ENCODE measurements around the gene CEP43.

Gene CEP43

GRCh38 chr6:166999145-166999883, at the start of gene CEP43:
CEP43 (plus strand) TSS chr6:166999397; CDS start chr6:166999413, 16 bp downstream.
- peak; percentile 89 for DNase-seq

GRCh38 chr6:166949528-166950442, 49.4 kb upstream of the CEP43 start:
- DNase-seq = no peak

GRCh38 chr6:166950443-166950821, 48.8 kb upstream of the CEP43 start:
- no peak for DNase-seq

DNA sequence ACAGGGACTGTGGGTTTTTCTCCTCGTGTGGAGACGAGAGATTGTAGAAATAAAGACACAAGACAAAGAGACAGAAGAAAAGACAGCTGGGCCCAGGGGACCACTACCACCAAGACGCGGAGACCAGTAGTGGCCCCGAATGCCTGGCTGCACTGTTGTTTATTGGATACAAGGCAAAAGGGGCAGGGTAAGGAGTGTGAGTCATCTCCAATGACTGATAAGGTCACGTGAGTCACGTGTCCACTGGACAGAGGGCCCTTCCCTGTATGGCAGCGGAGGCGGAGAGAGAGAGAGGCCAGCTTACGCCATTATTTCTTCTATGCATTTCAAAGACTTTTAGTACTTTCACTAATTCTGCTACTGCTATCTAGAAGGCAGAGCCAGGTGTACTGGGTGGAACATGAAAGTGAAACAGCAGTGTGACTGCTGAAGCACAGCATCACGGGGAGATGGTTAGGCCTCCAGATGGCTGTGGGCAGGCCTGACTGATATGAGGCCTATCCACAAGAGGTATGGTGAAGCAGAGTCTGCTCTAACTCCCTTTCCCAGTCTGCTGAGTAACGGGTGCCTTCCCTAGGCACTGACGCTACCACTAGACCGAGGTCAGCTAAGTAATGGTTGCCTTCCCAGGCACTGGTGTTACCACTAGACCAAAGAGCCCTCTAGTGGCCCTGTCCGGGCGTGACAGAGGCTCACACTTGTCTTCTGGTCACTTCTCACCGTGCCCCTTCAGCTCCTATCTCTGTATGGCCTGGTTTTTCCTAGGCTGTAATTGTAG, 48.1 kb upstream of the CEP43 start:
- DNase-seq = peak; percentile 67

- no peak for DNase-seq
Observed at GRCh38 chr6:166951670-166952060, 47.5 kb upstream of the CEP43 start.

GRCh38 chr6:166952121-166952520, 47.1 kb upstream of the CEP43 start:
- DNase-seq = no peak

DNA sequence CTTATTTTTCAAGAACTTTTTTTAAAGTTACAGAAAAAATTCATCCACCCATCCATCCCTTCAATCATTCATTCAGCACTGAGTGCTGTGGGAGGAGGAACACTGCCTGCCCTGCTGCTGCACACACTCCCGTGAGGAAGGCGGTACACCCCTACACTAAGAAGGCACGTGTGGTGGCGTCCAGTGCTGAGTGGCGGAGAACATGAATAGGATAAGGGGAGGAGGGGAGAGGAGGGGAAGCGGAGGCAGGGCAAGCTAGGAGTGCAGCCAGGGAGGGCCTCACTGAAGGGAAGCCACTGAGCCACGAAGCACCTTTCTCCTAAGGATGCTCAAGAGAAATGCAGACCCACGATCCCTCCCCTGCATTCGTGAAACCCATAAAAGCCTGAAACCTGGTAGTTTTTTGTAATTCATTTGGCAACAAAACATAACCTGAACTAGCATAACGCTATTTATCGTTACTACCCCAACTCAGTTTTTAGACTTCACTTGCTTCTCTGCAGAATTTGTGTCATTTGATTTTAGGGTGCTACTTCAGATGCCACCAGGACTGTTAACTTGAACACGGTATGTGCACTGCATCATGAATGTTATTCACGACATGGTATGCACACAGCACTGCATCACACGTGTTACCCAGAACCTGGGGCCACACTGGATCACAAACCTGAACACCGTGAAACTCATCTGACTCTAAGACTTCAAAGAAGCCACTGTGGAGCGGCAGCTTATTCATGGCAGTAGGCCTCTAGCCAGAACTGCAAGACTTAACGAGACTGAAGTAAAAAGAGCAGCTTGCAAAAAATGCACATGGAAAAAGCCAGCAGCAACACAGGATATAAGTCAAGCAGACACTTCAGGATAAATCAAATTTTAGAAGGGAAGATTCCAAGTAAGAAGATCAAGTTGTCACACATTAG, 46.4 kb upstream of the CEP43 start:
- no peak for DNase-seq

GRCh38 chr6:166954118-166954713, 45.0 kb upstream of the CEP43 start:
- no peak for DNase-seq

DNA sequence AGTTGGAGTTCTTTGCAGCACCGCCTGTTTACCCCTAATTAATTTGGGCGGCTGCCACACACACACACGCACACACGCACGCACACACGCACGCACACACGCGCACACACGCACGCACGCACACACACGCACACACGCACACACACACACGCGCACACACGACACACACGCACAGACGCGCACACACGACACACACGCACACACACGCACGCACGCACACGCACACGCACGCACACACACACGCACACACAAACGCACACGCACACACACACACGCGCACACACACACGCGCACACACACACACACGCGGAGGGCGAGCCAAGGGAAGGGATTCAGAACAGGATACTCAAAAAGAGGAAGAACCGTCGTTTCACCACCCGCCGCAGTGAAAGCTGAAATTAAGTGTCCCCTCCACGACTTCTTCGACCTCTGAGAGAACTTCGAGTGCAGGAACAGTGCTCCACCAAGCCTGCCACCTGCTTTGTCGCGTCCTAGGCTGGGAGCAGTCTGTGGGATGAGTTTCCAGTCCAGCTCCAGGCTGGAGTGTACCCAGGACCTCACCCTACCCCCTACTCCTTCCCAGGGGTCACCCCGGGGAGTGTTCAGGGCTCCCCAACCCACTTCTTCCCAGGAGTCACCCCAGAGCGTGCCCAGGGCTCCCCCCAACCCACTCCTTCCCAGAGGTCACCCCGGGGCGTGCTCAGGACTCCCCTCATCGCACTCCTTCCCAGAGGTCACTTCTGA, 43.9 kb upstream of the CEP43 start:
- DNase-seq = no peak

DNA sequence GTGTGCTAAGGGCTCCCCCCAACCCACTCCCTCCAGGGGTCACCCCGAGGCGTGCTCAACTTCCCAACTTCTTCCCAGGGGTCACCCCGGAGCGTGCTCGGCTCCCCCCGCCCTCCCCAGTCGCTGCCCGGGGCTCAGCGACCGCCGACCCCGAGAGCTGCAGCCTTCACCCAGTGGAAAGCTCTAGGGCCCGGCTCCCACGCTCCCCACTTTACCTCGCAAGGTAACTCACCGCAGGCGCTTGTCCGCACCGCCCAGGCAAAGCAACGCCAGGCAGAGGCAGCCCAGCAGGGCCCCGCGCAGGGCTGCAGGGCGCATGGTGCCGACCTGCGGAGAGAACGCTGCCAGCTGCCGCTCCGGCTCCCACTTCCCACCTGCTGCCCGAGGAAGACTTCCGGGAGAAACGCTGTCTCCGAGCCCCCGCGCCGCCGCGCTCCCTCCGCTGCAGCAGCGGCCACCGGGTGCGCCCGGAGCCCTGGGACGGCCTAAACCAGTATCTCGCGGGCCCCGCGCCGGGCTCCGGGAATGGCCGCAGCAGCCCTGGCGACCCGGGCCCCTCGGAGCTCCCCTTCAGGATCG, 43.2 kb upstream of the CEP43 start:
- no peak for DNase-seq

DNA sequence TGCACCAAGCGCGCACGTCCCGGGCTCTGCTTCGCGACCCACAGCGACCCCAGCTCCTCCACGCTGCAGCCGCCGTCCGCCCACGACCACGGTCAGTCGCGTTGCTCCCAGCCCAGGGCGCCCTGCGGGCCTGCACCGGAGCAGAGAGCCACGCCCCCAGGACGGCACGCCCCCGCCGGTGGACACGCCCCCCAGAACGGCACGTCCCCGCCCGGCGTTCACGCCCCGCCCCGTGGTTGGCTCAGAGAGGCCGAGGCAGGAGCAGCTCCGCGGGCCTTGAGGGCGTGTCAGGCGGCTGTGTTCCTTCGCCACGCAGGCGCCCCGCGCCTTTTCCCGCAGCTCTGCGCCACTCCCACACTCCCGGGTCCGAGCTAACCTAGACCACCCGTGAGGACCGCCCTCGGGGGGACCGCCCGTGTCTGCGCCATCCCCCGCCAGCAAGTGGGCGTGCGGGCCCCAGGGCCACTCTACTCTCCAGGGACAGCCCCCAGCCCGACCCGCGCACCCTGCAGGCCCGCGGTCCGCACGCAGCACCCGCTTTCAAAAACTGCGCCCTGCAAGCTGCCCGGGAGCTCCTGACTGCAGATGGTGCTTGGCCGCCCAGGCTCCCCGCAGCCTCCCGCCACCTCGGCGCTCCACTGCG, 42.6 kb upstream of the CEP43 start, which contains the start of gene RNASET2:
TSS of gene RNASET2 (minus strand) at position 107 of the 643 bp plus-strand sequence. CDS start 368 bp downstream, outside the sequence.
- peak; percentile 100 for DNase-seq

DNA sequence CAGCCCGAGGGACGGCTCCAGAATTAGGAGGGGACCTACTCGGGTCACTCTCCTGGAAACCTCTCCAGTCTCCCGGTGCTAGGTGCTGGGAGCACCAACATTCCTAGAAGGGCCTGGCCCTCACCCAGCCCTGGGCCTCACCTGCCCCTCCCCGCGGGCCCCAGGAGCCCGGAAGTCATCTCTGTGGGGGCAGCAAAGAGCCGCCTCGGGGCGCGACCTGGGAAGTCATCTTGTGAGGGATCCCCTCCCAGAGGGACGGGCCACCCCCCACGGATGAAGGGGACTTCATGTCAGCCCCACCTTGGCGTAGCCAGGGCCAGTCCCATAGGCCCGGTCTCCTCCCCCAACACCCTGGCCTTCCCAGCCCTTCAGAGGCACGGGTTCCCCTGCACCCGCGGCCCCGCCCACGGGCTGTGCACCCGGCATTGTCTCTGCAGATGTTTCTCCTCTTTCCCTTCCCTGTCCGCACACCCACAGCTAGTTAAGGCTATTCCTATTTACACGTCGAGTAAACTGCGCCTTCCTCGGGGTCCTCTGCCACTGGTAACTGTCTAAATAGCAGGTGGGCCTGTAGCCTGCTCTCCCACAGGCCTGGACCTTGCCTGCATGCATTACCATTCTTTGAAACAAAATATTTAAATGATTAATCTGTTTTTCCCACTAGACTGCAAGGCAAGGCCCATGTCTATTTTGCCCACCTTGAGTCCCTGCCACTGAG, 42.0 kb upstream of the CEP43 start:
- no peak for DNase-seq

- DNase-seq = no peak
Observed at GRCh38 chr6:166957805-166958076, 41.5 kb upstream of the CEP43 start.

DNA sequence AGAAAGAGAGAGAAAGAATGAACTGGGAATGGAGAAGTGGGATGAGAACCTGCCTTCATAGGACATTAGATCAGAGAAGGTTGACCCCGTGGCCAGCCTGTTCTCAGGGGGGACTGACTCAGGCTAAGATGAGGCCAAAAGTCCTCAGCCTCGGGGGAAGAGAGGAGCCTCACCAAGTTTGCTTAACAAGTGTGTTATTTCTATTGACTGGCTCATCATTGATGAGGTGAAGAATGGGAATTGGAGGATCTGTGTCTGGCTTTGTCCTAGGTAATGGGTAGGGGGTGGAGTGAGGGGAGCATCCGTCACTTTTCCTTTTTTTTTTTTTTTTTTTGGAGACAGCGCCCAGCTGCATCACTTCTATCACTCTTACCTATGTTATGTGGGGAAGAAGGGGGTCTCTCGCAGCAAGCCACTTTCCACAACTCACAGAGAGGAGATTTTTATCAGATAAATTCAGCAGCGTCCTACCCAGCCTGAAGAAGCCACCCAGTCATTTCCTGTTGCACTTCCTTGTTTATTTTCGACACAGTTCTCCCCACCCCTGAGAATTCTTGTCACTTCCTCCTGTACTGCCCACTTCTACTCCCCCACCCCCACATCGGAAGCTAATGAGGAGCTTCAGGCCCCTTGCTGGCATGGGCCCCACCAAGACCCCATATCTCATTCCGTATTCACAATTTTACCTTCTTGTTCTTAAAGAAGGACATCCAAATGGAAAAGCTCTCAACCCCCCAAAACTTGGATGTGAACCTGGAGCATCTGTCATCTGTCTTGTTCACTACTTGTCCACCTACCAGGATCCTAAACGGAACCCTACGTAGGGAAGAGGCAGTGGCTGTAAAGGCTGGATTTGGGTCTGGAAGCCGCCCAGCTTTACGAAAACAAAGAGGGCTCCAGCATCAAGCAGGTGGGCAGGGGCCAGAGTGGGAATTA, 40.0 kb upstream of the CEP43 start:
- DNase-seq = no peak

DNA sequence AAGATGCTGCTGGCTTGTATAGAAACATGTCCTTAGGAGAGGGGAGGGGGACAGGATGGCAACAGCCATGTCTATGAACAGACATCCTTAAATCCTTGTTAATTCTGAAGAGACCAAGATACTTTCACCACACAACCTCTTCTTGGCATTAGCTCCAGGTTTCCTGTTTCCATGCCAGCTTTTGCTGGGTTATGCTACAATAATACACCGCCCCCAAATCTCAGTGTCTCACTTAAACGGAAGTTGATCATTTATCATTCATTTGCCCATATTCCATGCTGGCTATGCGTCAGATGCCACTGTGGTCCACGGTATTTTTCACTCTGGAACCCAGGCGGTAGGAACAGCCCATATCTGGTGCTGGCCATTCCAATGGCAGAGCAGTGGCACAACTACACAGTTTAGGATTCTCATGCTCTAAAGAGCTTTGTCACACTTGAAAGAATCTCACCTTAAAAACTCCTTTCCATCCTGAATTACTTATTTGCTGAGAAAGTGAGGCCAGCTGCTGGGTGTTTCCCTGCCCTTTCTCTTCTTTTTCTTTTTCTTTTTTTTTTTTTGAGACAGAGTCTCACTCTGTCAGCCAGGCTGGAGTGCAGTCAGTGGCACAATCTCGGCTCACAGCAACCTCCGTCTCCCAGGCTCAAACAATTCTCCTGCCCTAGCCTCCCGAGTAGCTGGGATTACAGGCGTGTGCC, 39.1 kb upstream of the CEP43 start:
- no peak for DNase-seq

GRCh38 chr6:166960609-166960978, 38.6 kb upstream of the CEP43 start:
- DNase-seq = no peak

DNA sequence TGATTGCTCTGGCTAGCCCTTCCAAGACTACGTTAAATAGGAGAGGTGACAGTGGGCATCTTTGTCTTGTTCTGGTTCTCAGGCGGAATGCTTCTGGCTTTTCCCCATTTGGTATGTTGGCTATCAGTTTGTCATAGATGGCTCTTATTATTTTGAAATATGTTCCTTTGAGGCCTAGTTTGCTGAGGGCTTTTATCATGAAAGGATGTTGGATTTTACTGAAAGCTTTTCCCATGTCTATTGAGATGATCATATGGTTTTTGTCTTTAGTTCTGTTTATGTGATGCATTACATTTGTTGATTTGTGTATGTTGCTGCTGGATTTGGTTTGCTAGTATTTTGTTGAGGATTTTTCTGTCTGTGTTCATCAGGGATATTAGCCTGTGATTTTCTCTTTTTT, 32.9 kb upstream of the CEP43 start:
- no peak for DNase-seq

Measured in stimulated activated CD4-positive, alpha-beta T cell treated with anti-CD3 and anti-CD28 coated beads, Interleukin-12 subunit alpha, Interleukin-12 subunit beta, amount 100 ng/mL, for 4 hours (primary cell).